ENCODE measurements around the gene KRT86.
A peak's percentile ranks its signal among the peaks of the same experiment; 100 is the strongest.
"Not testable (repeated sequence)": the region's sequence is repeated elsewhere in the genome, so short reads cannot be mapped to it uniquely, and the experiment has no call there.

The KRT86 gene

GRCh38 chr12:52342781-52343490 lies 68.5 kb downstream of the KRT86 start:
- DNase-seq, result no peak

GRCh38 chr12:52343550-52343949 lies 69.1 kb downstream of the KRT86 start:
- no peak for DNase-seq

GRCh38 chr12:52344111-52344510 lies 69.7 kb downstream of the KRT86 start:
- no peak for DNase-seq

GRCh38 chr12:52345041-52345440 lies 70.6 kb downstream of the KRT86 start:
- not testable (repeated sequence) for DNase-seq

- peak; percentile 28 for DNase-seq
These were observed 72.1 kb downstream of the KRT86 start for GRCh38 chr12:52346593-52346992.

GRCh38 chr12:52347016-52347415 lies 72.6 kb downstream of the KRT86 start:
- DNase-seq, result no peak

GRCh38 chr12:52347551-52348510 lies 73.4 kb downstream of the KRT86 start:
- DNase-seq, result no peak

GRCh38 chr12:52349196-52349595 lies 74.8 kb downstream of the KRT86 start:
- DNase-seq, result no peak

- DNase-seq, result no peak
These were observed 75.7 kb downstream of the KRT86 start for GRCh38 chr12:52350021-52350620.

GRCh38 chr12:52350786-52351185 lies 76.3 kb downstream of the KRT86 start:
- DNase-seq, result no peak

- no peak for DNase-seq
These were observed 77.0 kb downstream of the KRT86 start for GRCh38 chr12:52351196-52352059.

- no peak for DNase-seq
These were observed 78.5 kb downstream of the KRT86 start for GRCh38 chr12:52352951-52353350.

GRCh38 chr12:52353766-52354165 lies 79.3 kb downstream of the KRT86 start:
- no peak for DNase-seq

- no peak for DNase-seq
These were observed 79.8 kb downstream of the KRT86 start for GRCh38 chr12:52354200-52354599.

GRCh38 chr12:52355176-52355575 lies 80.7 kb downstream of the KRT86 start:
- DNase-seq, result no peak

GRCh38 chr12:52356031-52356761 lies 81.8 kb downstream of the KRT86 start:
- DNase-seq, result no peak

- no peak for DNase-seq
These were observed 82.5 kb downstream of the KRT86 start for GRCh38 chr12:52356762-52357580.

All from DMS53 (cell line).